SK-N-SH treated with all-trans-retinoic acid at 6 μM for 48 hours (cell line): ENCODE results near the gene JKAMP.

Source experiments
- BACH2 ChIP-seq: fragments of 250-450 bp; sonication (Bioruptor Pico); IDR thresholded peaks from 2 replicates; pipeline ENCODE4 v1.9.0; 2021; ENCODE audit warnings: mild to moderate bottlenecking, borderline replicate concordance
- RARB ChIP-seq: fragments of 250-450 bp; sonication (Bioruptor Pico); IDR thresholded peaks from 2 replicates; pipeline ENCODE4 v1.8.0; 2021; ENCODE audit warnings: mild to moderate bottlenecking, moderate library complexity
- SNAI2 ChIP-seq: fragments of 250-450 bp; sonication (Bioruptor Pico); IDR thresholded peaks from 2 replicates; pipeline ENCODE4 v1.5.0; 2020; ENCODE audit warnings: mild to moderate bottlenecking, moderate library complexity
- TCF4 ChIP-seq: fragments of 250-450 bp; sonication (Bioruptor Pico); IDR thresholded peaks from 2 replicates; pipeline ENCODE4 v1.8.0; 2021; ENCODE audit warnings: mild to moderate bottlenecking, moderate library complexity, borderline replicate concordance
- TOX ChIP-seq: fragments of 250-450 bp; sonication (Bioruptor Pico); IDR thresholded peaks from 2 replicates; pipeline ENCODE4 v1.8.0; 2021; ENCODE audit warnings: mild to moderate bottlenecking, moderate library complexity, borderline replicate concordance
- ZFP3 ChIP-seq: fragments of 250-450 bp; sonication (Bioruptor Pico); IDR thresholded peaks from 2 replicates; pipeline ENCODE4 v1.5.0; 2020; ENCODE audit warnings: mild to moderate bottlenecking, moderate library complexity
- ZFP30 ChIP-seq: fragments of 450-650 bp; formaldehyde crosslinking; IDR thresholded peaks from 2 replicates; pipeline ENCODE4 v1.5.0; 2022; ENCODE audit warnings: mild to moderate bottlenecking, moderate library complexity
- TF ChIP-seq, protein P1 (sequence below): fragments of 250-450 bp; sonication (Bioruptor Pico); IDR thresholded peaks from 2 replicates; pipeline ENCODE4 v1.5.1; 2020; ENCODE audit warnings: low read depth, mild to moderate bottlenecking, moderate library complexity

DNA sequence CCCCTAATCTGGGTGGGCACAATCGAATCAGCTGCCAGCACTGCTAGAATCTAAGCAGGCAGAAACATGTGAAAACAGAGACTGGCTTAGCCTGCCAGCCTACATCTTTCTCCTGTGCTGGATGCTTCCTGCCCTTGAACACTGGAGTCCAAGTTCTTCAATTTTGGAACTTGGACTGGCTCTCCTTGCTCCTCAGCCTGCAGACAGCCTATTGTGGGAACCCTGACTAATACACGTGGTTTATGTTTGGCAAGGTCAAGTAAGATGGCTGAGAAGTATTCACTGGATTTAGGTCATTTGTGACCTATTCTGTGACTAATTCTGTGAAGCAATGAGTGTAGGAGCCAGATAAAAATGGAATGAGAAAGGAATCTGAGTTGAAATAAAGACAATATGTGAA lies 30.2 kb upstream of the JKAMP start:
- TF ChIP-seq RARB (CRISPR knock-in tag) = no peak
- no peak for TF ChIP-seq TCF4 (CRISPR knock-in tag)
- TF ChIP-seq ZFP3 (CRISPR knock-in tag) = no peak
- TF ChIP-seq, protein P1, sequence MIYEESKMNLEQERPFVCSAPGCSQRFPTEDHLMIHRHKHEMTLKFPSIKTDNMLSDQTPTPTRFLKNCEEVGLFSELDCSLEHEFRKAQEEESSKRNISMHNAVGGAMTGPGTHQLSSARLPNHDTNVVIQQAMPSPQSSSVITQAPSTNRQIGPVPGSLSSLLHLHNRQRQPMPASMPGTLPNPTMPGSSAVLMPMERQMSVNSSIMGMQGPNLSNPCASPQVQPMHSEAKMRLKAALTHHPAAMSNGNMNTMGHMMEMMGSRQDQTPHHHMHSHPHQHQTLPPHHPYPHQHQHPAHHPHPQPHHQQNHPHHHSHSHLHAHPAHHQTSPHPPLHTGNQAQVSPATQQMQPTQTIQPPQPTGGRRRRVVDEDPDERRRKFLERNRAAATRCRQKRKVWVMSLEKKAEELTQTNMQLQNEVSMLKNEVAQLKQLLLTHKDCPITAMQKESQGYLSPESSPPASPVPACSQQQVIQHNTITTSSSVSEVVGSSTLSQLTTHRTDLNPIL = no peak
- no peak for TF ChIP-seq TOX
- no peak for TF ChIP-seq ZFP30 (CRISPR knock-in tag)
- no peak for TF ChIP-seq BACH2 (CRISPR knock-in tag)
- TF ChIP-seq SNAI2 (CRISPR knock-in tag) = no peak
